B cell (primary cell): ENCODE data around the gene POFUT1.

ENCODE experiments used
- EZH2 ChIP-seq: IDR thresholded peaks from 2 replicates; pipeline ENCODE4 v1.6.1; 2012; ENCODE audit warnings: borderline replicate concordance, low read depth, mild to moderate bottlenecking, moderate library complexity, low read length; ENCODE audit not compliant: insufficient read depth, poor library complexity, severe bottlenecking
- TF ChIP-seq, protein P1 (sequence below): fragments of 200-600 bp; IDR thresholded peaks from one replicate; pipeline ENCODE4 v1.8.0; 2022; ENCODE audit warnings: antibody characterized with exemption, mild to moderate bottlenecking

DNA sequence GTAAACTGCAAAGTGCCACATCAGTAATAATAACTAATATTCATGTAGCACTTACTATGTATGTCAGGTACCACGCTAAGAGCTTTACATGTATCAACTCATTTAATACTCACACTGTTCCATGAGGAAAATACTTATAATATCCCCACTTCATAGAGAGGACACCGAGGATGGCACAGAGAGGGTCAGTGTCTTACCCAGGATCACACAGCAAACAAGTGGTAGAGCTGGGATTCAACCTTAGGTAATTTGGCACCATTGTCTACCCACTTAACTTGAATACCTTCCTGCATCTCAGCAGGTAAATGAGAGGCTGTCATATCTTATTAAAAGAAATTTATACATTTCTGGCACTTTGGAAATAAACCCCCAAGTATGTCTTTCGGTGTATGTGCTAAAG, 8.0 kb downstream of the POFUT1 start:
- TF ChIP-seq EZH2, result no peak
- TF ChIP-seq, protein P1, sequence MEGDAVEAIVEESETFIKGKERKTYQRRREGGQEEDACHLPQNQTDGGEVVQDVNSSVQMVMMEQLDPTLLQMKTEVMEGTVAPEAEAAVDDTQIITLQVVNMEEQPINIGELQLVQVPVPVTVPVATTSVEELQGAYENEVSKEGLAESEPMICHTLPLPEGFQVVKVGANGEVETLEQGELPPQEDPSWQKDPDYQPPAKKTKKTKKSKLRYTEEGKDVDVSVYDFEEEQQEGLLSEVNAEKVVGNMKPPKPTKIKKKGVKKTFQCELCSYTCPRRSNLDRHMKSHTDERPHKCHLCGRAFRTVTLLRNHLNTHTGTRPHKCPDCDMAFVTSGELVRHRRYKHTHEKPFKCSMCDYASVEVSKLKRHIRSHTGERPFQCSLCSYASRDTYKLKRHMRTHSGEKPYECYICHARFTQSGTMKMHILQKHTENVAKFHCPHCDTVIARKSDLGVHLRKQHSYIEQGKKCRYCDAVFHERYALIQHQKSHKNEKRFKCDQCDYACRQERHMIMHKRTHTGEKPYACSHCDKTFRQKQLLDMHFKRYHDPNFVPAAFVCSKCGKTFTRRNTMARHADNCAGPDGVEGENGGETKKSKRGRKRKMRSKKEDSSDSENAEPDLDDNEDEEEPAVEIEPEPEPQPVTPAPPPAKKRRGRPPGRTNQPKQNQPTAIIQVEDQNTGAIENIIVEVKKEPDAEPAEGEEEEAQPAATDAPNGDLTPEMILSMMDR, result no peak
